ENCODE measurements around the gene NNT. TPM values are rescaled to one million over a fixed set of nuclear protein-coding genes. Genes with fewer than 3 reads are reported as not detected.
A peak's percentile ranks its signal among the peaks of the same experiment; 100 is the strongest.
"Not testable (repeated sequence)": the region's sequence is repeated elsewhere in the genome, so short reads cannot be mapped to it uniquely, and the experiment has no call there.

NNT gene
- total RNA-seq: 176 TPM

DNA sequence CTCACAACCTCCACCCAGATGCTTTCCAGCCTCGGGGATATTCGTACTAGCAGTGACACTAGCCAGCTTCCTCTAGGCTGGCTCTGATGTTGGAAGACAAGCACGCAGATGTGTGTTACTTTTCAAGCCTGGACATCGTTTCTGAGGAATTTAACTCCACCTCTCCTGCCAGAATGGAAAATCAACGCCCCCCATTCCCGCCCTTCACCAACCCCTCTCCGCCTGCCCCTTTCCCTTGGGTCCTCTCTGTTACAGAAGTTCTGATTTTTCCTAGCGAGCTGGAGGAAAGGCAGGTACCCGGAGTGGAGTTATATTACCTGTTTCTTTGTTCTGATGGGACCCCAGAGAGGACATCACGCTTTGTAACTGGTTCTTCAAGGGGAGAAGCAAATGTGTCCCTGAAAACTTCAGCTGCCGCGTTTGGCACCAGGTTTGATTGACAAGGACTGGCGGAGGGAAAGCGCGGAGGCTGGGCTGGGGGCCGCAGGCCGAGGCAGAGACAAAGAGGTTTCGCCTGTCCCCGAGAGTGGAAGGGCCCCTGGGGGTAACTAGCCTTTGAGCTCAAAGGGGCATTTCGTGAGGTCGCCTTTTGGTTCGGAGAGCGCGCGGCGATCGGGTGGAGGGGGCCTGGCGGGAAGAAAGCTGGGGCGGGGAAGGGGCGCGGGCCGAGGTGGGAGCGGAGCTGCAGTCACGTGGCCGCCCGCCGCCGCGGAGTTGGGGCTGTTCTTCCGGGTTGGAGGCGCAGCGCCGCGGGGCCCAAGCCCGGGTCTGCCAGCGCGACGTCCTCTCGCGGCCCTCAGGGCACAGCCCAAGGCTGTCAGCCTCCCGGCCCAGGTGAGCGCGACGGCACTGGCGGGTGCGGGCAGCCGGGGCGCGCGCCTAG lies at the start of gene NNT:
NNT (plus strand) TSS at position 720 of the 883 bp plus-strand sequence. CDS start 6,016 bp downstream, outside the sequence.
- peak; percentile 77 to 81 for DNase-seq (ENCODE audit: low spot score in 2 of 2)
- no peak for FAIRE-seq

DNA sequence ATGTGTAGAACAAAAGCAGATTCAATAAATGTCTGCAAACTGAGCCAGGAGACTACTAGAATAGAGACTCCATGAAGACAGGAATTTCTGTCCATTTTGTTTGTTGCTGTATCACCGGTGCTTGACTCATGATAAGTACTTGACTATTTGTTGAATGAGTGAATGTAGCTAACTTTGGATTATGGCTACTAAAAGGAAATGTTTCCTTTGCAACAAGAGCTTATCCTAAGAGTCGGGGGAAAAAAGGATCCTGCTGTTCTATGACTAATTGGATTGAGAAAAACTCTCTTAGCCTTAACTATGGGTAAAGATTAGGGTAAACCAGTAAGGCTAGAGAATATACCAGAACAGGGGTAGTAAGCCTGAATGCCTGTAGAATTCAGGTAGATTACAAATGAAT lies 49.6 kb upstream of the NNT start:
- DNase-seq (ENCODE audit: low spot score in 2 of 2) (no peak), FAIRE-seq (no peak)

DNA sequence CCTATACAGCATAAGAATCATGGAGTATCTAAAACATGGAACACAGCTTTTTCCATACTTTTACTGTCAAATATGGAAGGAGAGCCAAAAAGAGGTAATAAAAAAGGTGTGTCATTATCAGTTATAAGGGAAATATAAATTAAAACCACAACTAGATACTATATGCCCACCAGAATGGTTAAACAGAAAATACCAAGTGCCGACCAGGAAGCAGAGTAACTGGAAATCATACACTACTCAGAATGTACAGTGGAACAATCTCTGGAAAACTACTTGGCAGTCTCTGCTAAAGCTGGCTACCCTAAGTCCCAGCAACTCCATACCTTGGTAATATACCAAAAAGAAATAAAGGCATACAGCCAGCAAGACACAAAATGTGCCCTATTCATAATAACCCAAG lies 48.5 kb upstream of the NNT start:
- no peak for DNase-seq (ENCODE audit: low spot score in 2 of 2)
- FAIRE-seq: no peak

DNA sequence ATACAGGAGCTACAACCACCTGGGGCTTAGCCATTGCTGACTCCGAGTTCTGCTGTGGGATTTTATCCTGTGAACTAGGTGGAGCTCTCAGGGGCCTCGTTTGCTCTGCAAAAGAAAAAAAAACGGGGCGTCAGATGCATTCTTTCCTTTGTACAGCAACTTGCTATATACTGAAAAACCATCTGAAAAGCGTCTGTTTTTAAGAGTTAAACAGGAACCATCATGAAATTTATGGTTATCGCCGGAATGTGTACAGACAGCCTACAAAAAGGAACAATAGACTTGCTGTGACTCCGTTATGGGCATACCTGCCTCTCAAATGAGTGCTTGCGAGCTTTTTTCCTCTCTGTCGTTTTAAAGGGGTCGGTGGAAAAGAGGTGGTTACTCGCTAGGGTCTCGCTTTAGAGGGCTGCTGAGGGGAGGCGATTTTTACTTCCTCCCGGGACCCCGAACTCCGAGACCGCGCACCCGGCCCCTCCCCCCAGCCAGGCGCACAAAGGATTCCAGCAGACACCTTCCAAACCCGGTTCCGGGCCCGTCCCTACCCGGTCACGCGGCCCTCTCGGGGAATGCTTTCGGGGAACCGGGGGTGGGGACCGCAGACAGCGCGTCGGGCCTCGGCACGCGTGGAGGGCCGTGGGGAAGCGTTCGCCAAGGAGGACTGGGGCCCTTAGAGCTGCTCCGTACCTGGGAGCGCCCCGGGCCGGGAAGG lies 46.9 kb upstream of the NNT start:
- DNase-seq (ENCODE audit: low spot score in 2 of 2) (peak; percentile 46 to 57), FAIRE-seq (no peak)

DNA sequence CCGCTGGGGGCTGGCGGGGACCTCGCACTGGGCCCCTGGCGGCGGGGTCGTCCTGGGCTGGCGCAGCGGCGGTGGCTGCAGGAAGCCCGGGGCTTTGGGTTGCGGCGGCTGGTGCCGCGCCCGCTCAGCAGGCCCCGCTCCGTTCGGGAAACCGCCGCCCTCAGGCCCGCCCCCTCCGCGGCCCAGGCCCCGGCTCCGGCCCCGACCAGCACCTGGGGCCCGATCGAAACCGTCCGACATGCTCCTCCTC lies 46.4 kb upstream of the NNT start:
- not testable (repeated sequence) for FAIRE-seq; DNase-seq (ENCODE audit: low spot score in 2 of 2)

DNA sequence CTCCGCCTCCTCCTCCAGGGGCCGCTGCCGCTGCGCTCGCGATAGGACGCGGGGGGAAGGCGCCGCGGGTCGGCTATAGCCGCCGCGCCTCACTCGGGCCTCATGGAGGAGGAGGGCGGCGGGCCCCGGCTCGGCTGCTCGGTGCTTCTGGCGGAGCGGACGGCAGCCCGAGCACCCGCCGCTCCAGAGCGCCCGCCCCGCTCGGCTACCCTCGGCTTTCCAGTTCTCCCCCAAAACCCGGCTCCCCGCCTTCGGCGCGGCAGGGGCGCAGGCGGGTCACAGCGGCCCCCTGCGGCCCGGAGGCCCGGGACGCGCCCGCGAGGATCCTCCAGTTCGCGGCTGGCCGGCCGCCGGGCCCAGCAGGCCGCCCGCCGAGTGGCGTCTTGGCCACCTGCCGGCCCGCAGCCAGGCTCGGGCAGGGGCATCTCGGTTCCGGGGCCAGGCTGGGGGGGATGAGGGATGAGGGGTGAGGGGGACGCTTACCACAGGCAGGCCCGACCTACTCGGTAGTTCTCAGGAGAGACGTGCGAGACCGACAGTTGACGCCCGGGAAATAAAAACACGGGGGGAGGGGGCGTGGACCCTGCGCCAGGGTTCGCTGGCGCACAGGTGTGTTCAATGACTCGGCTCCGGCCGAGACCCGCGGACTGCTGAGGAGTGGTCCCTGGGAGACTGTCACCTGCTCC lies 46.0 kb upstream of the NNT start, which contains the start of gene PAIP1:
PAIP1 (minus strand) TSS at position 221 of the 686 bp plus-strand sequence. CDS start 231 bp downstream, outside the sequence.
- DNase-seq (ENCODE audit: low spot score in 2 of 2): peak; percentile 86 to 88

DNA sequence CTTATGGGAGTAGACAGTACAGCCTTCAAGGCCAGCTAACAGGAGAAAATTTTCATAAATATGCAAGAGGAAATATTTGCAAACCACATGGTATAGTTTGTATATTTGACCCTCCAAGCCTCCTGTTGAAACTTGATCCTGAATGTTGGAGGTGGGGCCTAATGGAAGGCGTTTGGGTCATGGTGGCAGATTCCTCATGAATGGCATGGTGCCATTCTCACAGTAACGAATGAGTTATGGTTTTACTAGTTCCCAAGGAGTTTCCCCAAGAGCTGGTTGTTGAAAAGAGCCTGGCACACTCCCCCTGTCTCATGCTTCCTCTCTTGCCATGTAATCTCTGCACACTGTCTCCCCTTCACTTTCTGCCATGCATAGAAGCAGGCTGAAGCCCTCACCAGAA lies 42.9 kb upstream of the NNT start:
- FAIRE-seq (no peak), DNase-seq (ENCODE audit: low spot score in 2 of 2) (no peak)

More for the DNA sequence above, 46.0 kb upstream of the NNT start, which contains the start of gene PAIP1:
- FAIRE-seq: no peak

DNA sequence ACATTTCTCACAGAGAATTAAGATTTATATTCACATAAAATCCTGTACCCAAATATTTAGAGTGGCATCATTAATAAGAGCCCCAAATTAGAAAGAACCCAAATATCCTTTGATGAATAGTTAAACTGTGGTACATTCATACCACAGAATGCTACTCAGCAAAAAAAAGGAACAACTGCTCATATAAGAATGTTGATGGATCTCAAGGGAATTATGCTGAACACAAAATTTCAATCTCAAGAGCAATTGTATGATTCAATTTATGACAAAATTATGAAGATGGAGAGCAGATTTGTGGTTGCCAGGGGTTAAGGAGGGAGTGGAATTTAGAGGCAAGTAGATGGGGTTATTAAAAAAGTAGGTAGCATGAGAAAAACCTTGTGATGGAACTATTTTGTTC lies 41.6 kb upstream of the NNT start:
- DNase-seq (ENCODE audit: low spot score in 2 of 2) (no peak), FAIRE-seq (no peak)

DNA sequence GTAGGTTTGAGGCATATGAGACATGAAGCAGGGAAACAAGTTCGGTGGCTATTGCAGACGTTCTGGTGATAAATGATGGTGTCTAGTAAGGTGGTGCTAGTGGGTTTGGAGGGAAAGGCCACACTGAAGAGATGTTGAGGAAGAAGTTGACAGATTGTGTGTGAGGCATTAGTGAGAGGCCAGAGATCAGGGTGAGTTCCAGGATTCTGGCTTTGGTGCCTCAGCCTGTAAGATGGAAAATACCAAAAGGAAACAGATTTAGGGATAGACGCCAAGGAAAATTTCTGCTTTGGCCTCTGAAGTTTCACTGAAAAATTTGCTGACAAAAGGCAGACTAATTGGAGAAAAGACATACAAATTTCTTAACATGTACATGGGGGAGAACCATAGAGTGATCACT lies 39.7 kb upstream of the NNT start:
- no peak for FAIRE-seq
- no peak for DNase-seq (ENCODE audit: low spot score in 2 of 2)

DNA sequence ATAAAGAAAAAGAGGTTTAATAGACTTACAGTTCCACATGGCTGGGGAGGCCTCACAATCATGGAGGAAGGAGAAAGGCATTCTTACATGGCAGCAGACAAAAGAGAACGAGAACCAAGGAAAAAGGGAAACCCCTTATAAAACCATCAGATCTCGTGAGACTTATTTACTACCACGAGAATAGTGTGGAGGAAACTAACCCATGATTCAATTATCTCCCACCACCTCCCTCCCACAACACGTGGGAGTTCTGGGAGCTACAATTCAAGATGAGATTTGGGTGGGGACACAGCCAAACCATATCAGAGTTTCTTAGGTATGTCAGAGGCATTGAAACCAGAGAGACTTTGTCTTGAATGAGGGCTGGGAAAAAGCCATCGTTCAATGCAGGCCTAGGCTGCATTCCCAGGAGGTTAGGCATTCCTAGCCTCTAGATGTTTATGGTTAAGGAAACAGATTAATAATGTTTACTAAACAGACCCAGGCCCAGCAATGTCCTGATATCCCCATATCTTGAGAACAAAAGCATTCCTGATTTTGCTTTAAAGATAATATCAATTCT lies 38.6 kb upstream of the NNT start:
- DNase-seq (ENCODE audit: low spot score in 2 of 2) (no peak), FAIRE-seq (no peak)

DNA sequence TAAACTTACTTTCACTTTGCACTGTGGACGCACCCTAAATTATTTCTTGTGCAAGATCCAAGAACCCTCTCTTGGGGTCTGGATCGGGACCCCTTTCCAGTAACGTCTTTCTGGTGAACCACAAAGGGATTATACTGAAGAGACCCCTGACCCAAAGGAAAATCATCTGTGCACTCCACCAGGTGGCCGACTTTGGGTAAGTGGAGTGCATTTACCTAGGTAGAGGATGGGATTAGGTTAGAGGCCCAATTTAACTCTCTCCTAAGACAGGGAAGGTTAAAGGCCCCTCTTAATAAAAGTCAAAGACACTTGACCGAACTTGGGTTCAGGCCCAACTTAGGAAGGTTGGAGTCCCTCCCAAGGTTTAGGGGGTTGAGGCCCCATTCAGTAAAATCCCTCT lies 37.9 kb upstream of the NNT start:
- DNase-seq (ENCODE audit: low spot score in 2 of 2) (no peak), FAIRE-seq (no peak)

DNA sequence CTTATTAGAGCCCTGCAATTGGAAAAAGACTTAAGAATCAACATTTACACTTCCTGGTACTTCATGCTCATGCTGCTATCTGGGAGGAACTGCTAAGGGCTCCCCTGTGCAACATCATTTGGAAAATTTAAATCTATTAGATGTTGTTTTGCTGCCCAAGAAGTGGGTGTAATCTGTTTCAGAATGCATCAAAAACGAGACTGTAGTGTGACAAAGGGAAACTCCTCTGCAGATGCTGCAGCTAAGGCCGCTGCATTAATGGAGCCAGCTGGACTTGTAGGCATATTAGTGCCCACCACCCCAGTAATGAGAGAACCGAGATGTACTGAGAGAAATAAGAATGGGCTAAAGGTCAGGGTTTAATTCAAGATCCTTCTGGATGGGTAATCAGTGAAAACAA lies 35.0 kb upstream of the NNT start:
- no peak for FAIRE-seq

DNA sequence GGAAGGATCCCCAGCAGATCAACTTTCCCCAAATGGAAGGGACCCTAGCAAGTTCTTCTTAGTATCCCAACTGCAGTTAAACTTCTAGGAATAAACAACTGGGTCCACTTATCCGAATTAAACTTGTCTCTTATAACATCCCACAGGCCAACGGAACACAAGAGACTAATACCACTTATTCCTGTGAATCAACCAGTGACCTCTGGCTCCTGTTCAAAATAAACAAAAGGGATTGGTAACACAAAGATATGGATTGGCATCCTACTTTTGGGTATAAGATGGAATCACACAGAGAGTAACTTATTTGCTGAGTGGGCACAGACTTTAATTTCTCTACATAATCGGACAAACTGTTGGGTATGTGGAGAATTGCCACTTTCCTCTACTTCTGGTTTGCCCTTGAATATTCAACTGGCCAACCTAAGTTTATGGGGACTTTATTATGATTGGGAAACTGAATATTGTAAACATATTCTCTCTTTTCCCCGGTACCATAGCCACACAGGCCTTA lies 33.7 kb upstream of the NNT start:
- FAIRE-seq (no peak), DNase-seq (ENCODE audit: low spot score in 2 of 2) (no peak)

More for the DNA sequence above, 35.0 kb upstream of the NNT start:
- no peak for DNase-seq (ENCODE audit: low spot score in 2 of 2)

DNA sequence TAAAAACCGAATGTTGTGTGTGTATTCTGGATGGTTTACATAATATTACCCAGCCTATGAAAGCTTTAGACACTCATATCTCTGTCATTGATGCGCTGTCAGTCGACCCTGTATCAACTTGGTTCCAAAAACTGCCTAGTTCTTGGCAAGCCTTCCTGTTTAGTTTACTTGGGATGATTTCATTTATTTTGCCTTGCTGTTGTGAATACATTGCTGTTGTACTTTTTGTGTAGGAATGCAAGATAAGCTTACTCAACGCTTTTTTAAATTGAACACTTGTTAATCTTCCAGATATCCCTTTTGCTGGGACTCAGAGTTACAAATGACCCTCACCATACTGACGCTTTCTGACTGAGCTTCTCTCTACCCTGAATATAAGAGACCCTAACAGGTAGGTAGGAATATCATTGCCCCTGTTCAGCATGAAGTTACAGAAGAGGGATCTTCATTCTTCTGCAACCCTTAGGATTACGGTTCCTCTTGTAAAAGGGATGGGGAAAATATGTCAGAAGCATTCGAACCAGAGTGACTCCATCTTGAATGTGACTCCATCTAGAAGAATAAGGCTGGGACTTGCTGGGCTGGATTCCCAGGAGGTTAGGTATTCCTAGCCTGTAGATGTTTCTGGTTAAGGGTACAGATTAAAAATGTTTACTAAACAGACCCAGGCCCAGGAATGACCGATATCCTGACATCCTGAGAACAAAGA lies 32.4 kb upstream of the NNT start:
- DNase-seq (ENCODE audit: low spot score in 2 of 2): no peak
- FAIRE-seq: no peak

DNA sequence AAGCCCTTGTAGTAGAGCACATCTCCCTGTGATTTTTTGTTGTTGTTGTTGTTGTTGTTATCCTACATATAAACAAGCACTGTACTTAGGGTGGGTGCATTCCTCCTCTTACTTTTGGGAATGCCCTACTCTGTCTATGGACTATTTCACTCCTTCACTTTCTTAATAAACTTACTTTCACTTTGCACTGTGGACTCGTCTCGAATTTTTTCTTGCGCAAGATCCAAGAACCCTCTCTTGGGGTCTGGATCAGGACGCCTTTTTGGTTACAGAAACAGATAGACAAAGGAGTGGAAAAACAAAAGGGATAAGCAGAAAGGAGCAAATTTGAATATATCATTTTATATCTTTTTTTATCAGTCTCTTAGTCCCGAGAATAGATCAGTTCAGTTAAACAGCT lies 31.7 kb upstream of the NNT start:
- FAIRE-seq: no peak

DNA sequence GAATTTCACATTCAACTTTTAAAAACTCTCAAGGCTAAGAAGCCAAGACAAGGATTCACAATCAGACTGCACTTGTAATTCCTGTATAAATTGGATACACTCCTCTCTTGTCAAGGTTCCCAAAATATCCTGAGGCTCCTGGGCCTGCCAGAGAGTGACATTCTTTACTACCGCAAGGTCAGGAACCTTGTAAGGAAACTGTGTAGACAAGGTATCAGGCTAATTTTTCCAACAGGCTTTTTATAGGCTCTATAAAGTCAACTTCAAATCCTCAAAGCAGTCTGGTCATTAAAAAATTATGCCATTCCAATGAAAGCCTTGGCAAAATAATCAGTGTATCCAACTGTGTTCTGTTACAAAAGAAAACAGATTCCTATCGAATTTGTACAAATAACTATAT lies 30.6 kb upstream of the NNT start:
- FAIRE-seq: no peak
- no peak for DNase-seq (ENCODE audit: low spot score in 2 of 2)

More for the DNA sequence above, 31.7 kb upstream of the NNT start:
- no peak for DNase-seq (ENCODE audit: low spot score in 2 of 2)

DNA sequence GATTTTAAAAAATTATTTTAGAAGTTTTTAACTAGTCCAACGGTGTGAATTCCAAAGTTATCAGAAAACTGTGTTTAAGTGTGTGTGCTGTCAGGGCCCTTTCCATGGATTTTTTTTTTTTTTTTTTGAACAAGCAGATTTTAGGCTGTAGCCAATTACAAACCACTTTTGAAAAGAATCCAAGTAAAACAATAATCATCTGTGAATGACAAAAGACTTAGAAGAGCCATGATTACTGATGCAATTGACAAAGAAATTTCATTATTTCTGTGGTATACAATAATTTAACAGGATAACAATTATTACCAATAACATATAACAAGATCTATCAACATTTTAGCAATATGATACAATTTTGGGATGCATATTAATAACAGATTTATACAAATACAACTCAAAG lies 29.9 kb upstream of the NNT start:
- FAIRE-seq (peak; percentile 48), DNase-seq (ENCODE audit: low spot score in 2 of 2) (no peak)

DNA sequence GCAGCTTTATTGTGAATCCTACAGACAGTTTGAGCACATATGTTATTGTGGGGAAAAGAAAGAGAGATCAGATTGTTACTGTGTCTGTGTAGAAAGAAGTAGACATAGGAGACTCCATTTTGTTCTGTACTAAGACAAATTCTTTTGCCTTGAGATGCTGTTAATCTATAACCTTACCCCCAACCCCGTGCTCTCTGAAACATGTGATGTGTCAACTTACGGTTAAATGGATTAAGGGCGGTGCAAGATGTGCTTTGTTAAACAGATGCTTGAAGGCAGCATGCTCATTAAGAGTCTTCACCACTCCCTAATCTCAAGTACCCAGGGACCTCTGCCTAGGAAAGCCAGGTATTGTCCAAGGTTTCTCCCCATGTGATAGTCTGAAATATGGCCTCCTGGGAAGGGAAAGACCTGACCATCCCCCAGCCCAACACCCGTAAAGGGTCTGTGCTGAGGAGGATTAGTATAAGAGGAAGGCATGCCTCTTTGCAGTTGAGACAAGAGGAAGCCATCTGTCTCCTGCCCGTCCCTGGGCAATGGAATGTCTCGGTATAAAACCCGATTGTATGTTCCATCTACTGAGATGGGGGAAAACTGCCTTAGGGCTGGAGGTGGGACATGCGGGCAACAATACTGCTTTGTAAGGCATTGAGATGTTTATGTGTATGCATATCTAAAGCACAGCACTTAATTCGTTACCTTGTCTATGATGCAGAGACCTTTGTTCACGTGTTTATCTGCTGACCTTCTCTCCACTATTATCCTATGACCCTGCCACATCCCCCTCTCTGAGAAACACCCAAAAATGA lies 22.4 kb upstream of the NNT start:
- DNase-seq (ENCODE audit: low spot score in 2 of 2); FAIRE-seq: not testable (repeated sequence)

DNA sequence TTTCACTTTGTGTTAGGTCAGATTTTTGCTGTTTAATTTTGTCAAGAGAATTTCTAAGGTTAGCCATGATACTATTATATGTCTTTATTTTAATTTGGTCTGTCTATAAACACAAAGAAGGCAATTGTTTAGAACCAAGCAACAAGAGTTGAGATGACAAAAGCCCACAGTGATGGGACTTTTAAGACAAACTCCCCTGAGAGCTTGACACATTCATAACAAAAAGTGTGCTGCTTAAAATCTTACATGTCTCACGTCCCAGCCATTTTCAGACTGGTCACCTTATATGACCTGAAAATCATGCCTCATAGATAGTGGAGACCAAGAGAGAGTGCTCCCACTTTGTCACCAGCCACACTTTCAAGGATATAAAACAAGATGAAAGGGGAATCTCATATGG lies 21.6 kb upstream of the NNT start:
- FAIRE-seq (no peak), DNase-seq (ENCODE audit: low spot score in 2 of 2) (no peak)
